Muscle of back (tissue), 11 donors: ENCODE results near the gene RAD54L2. TPM values are rescaled to one million over a fixed set of nuclear protein-coding genes. Genes with fewer than 3 reads are reported as not detected.
"Not testable (repeated sequence)": the region's sequence is repeated elsewhere in the genome, so short reads cannot be mapped to it uniquely, and the experiment has no call there.

Experiments
- DNase-seq, 3 donors: peaks; one replicate each; pipeline versions ENCODE4 v3.0.0 to v3.0.0-alpha.2; 2013
- polyA plus RNA-seq, 10 donors: library from polyadenylated mRNA; unstranded; fragments of 120-200 nt; gene quantifications; one replicate each; pipeline ENCODE4 v1.2.1, GENCODE V29; 2013; ENCODE audit not compliant: insufficient read length in 10 of 10

RAD54L2 gene
- polyA plus RNA-seq, 10 donors: 7.1 to 11.6 (median 9.9) TPM

- peak in 1 of 3 donors; percentile 9 for DNase-seq
Observed at GRCh38 chr3:51538115-51538458, 432 bp upstream of the RAD54L2 start.

DNA sequence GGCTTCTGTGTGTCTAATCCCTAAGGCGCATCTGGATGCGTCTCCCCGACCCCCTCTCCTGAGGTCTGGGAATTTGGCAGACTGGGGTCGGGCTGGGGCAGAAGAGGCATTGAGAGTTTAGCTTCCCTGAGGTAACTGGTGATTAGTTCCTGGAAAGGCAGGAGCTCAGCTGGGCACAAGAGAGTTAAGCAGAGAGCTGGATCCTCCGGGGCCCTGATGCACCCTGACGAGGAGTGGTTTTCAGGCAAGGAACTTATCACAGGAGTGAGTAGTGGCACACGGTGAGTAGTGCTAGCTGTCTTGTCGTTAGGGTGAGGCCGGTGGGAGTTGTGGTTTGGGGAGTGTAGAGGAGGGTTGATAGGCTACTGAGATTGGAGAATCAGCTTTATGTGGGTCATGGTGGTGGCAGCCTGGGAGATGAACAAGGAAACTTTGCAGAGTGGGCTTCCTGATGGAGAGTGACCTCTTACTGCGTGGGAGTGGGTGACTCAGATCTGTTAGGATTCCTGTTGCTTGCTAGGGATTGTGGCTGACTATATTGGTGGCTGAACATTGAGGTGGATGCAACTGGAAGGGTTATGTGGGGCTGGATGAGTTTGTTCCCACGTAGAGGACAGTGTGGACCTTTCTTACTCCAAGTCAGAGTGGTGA is 897 bp downstream of the RAD54L2 start:
- peak in 1 of 3 donors; percentile 12 for DNase-seq

DNA sequence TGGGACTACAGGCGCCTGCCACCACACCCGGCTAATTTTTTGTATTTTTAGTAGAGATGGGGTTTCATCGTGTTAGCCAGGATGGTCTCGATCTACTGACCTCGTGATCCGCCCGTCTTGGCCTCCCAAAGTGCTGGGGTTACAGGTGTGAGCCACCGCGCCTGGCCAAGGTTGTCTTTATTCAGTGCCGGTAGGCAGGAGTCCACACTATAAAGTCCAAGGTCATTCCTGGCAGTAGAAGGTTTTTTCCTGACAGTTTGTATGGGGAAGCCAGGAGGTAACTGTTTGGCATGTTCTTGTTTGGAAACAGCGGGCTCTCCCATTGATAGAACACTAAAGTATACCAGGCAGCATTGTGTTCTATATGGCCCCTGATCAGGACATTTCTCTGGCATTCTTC is 4.1 kb downstream of the RAD54L2 start:
- DNase-seq: not testable (repeated sequence)

DNA sequence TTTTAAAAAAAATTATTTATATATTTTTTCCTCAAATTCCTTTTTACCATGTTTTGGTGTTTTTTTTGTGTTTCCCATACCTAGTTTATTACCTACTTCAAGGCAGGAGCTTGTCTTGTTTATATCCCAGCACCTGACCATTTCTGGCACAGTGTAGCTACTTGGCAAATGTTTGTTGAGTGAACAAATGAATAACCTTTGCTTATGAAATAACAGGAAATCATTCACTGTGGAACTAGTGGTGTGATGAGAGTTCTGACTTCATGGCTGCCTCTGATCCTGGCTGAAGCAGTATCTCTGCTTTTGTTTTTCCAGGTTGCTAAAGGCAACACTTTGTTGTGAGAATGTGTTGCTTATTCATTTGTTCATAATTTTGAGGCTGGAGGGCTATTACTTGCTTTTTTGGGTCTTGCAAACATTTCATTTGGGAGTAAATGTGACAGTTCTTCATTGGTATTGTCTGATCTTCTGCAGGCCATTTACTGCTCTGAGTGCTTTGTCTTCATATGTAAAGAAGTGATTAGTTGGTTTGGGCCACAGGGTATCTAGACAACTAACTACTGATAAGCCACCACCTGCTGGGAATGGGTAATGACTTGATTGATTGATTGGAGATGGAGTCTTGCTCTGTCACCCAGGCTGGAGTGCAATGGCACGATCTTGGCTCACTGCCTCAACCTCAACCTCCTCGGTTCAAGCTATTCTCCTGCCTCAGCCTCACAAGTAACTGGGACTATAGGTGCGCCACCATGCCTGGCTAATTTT is 5.7 kb downstream of the RAD54L2 start:
- no peak for DNase-seq

DNA sequence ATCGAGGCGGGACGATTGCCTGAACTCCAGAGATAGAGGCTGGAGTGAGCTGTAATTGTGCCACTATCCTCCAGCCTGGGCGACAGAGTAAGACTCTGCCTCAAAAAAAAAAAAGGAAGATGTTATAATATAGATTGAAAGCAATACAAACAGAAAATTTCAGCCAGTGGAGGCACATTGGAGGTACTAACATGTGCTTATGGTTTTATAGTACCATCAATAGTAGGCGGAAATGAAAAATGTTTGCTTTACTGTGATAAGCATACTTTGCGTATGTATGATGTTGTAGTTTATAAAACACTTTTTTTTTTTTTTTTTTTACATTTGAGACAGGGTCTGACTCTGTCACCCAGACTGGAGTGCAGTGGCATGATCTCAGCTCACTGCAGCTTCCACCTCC is 8.8 kb downstream of the RAD54L2 start:
- no peak for DNase-seq

- no peak for DNase-seq
Observed at GRCh38 chr3:51549311-51549710, 10.8 kb downstream of the RAD54L2 start.

DNA sequence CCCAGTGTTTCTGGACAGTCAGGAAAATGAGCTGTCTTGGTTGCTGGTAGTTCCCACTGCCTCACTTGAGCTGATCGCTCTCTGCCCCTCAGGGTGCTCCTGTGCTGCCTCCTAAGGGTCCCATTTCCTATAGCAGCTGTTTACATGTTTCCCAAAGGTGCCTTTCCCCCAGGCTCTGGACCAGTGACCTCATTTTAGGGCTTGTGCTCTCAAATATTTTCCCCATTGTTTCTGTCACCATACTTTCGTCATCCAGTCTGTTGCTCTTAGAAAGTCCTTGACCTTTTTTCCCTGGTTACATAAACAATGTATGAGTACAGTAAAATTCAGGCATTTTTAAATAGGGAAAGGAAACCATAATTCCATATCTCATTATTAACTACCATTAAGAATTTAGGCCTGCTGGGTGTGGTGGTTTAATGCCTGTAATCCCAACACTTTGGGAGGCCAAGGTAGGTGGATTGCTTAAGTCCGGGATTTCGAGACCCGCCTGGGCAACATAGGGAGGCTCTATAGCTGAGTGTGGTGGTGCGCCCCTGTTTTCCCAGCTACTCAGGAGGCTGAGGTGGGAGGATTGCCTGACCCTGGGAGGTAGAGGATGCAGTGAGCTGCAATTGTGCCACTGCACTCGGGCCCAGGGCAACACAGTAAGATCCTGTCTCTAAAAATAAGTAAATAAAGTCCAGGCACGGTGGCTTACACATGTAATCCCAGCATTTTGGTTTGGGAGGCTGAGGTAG is 11.7 kb downstream of the RAD54L2 start:
- DNase-seq: no peak

GRCh38 chr3:51557993-51558392 is 19.5 kb downstream of the RAD54L2 start:
- DNase-seq: no peak

DNA sequence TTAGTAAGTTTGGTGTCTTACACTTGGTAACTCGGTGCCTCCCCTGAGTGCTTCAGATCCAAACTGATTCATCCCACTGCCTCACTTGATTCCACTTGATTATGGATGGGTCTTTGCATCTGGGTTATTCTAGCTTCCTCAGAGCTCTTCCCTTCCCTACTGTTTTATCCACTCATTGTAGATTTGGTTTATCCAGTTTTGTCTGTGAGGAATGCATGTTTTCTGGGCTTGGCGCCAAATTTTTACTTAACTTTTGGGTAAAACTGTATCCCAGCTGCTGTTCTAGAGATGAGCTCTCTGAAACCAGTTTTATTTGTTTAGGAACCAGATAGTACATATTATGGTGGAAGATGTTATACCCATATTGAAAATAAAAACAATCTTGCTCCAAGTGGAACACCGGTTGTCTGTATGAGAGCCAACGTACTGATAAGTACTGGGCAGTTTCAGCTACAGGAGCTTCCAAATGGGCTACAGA is 20.9 kb downstream of the RAD54L2 start:
- DNase-seq: peak; percentile 61 to 86 (median 78)

DNA sequence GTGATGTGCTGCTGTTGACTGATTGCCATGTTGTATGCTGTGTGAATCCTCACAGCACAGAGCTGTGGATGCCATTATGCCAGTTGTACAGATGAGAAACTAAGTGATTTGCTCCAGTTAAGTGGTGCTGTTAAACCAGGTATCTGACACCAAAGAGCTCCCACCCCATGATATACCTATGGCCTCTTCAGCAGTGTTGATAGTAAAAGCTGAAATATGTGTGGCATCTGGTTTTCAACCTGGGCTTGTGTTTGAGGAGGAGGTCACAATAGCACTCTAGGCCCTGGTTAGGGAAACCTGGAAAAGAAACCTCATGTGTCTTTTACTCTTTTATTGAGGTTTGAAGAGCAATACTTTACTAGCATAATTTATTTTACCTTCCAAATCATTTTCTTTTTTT is 21.4 kb downstream of the RAD54L2 start:
- no peak for DNase-seq

- DNase-seq: not testable (repeated sequence)
Observed at GRCh38 chr3:51562403-51562802, 23.9 kb downstream of the RAD54L2 start.

DNA sequence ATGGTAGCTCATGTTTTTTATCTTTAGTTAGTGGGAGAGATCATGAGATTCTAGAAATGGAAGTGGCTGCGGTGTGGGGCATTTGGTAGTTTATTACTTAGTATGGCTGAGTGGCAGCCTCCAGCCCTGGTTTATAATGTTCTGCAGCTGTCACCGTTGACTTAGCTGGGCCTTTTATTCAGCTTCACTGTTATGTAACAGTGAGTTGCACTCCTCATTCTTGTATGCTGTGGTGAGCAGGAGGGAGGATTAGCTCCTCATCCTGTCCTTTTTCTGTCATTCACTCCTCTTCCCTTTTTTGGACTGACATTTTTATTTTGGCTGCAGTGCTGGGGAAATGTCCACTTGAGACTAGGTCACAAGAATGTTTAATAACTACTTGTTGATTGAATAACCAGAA is 29.5 kb downstream of the RAD54L2 start:
- DNase-seq: no peak

DNA sequence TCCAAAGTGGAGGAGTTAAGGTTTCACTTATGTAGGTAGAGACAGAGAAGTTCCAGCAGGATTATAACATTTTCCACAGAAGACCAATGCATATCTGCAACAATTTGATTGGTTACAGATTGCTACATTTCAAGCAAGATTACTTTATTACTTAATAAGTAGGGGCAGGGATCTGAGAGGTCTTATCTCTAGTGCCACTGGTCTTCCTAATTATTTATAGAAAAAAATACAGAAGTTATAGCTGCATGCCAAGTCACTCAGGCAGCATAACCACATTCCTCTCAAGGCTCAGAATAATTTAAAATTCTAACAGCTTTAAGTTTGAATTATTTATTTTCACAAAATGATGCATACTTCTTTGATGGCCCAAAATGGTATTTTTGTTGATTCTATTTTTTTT is 30.5 kb downstream of the RAD54L2 start:
- DNase-seq: no peak

DNA sequence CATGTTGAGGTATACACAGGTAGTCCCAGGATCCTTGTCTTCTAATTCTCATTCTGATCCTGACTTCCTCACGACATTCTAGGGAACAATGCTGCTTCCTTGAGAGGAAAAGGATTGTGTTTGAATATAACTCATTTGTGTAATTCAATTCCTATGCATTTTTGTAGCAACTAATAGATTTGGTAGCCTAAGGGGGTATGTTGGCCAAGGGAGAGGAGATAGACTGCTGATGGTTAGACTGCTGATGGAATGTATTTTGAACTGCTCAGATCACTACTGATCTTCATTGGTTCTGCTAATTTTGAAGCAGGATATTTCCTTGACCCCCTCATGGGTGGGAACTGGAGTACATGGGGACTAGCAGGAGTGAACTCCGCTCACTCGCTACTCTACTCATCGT is 39.7 kb downstream of the RAD54L2 start:
- no peak for DNase-seq

- no peak for DNase-seq
Observed at GRCh38 chr3:51580418-51580817, 41.9 kb downstream of the RAD54L2 start.

- no peak for DNase-seq
Observed at GRCh38 chr3:51581524-51581923, 43.0 kb downstream of the RAD54L2 start.

DNA sequence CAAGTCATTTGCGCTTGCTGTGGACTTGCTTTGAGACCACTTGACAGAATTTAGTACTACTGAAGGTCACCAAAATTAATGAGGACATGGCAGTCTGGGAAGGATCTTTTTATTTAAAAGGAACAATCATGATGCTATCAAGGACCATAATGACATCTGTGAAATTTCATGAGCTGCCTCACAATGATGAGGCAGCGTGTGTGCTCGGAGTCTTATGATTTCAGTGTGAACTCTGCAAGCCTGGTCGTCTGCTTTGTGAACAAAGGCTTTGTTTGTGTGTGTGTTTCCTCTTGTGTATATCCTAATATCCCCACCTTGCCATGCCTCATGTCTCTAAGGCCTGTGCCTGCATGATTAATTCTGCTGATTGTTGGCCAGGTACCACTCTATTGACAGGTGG is 46.7 kb downstream of the RAD54L2 start:
- no peak for DNase-seq

DNA sequence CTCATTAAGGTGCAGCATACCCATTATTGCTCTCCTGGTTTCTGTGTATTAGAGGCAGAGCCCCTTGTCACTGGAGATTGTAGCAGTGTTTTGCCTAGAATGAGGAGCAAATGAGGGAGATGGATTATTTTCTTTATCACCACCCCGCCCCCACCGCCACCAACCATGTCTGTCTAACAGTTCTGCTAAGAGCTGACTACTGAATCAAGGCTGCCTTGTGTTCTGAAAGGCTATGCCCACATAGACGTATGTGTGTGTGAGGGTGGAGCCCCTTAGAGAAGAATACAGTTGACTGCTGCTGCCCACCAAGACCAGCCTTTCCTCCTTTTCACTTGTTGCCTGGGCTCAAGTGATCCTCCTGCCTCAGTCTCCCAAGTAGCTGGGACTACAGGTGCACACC is 47.4 kb downstream of the RAD54L2 start:
- no peak for DNase-seq
